HG03565 (cell line): ENCODE results near the gene PLD6.

Experiments used
- ATAC-seq: cut with Tn5 transposase; IDR thresholded peaks from one replicate; pipeline ENCODE4 v1.9.1; 2021; ENCODE audit warnings: mild to moderate bottlenecking, moderate library complexity; ENCODE audit not compliant: unreplicated experiment

The PLD6 gene

DNA sequence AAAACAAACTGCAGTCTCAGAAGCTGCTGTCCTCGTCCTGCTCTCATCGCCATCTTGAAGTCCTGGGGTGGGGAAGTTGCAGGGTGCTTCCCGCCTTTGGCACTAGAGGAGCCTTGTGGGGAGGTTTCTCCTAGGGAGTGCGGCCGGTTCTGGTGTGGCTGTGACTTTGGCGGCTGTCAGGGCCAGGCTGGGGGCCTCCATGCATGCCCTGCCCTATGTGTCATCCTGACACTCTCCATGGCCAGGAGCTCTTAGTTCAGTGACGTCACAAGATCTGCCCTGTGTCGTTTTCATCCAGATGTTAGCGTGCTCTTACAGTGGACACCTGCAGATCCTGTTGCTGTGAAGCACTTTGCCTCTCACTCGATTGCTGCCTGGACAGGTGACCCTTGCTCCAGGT is 49.6 kb downstream of the PLD6 start:
- no peak for ATAC-seq

DNA sequence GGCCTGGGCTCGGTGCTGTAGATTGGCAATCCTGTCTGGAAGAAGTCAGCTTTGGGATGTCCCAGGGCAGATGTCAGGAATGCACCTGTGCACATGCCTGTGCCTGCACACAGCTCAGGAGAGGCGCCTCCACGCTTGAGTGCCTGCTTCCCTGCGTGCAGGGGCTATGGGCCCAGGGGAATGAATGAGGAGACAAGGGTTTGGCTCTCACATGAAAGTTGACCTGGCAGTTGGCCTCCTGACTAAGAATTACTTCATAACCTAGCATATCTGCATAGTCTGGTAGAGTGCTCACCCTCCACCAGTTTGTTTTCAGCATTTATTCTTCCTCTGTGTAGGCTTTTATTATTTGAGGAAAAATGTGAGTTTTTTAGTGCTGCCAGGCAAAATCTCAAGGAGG is 50.0 kb downstream of the PLD6 start:
- no peak for ATAC-seq

DNA sequence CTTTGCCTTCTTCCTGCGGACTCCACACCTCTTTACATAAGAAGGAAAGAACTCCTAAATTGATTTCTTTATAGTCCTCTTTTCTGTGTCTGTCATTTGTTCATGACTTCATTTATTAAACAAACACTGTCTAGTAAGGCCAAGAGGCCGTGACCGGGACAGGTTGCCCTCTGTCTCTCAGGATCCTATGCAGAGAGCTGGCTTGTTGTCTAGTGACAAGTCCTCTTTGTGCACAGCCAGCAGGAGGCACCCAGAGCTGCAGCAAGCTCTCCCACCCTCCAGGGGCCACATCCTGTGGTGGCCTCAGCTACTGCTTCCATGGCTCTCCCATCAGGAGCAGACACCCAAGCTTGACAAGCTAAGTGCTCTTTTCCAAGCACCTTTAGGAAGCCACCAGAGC is 50.6 kb downstream of the PLD6 start:
- no peak for ATAC-seq

DNA sequence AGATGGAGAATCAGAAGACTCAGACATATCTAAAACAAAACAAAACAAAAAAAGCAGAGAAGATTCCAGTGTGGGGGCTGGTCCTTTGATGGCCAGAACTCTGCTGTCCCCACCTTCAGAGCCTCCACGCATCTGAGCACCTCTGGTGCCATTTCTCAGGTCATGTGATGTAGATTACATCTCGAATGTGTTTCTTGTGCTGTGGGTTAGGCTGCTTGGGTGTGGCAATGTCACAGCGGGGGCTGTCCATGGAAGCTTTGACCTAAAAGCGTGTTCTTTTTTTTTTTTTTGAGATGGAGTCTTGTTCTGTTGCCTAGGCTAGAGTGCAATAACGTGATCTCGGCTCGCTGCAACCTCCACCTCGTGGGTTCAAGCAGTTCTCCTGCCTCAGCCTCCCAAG is 51.2 kb downstream of the PLD6 start:
- no peak for ATAC-seq

DNA sequence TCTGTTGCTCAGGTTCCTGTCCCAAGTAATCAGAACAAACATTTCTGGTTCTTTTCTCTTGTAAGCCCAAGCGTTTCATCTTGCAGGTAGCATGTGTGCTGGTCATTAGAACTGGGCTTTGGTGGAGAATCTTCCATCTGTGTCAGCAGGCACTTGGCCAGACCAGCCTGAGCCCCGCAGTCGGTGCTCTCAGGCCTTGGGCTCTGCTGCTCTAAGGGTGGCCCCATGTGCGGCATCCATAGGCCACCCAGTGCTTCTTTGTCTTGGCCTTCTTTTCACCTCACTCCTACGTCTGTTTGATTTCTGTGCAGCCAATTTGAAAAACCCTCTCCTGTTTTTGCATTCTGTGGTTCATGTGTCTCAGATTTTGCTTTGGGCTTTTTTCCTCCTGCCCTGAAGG is 51.6 kb downstream of the PLD6 start:
- no peak for ATAC-seq

DNA sequence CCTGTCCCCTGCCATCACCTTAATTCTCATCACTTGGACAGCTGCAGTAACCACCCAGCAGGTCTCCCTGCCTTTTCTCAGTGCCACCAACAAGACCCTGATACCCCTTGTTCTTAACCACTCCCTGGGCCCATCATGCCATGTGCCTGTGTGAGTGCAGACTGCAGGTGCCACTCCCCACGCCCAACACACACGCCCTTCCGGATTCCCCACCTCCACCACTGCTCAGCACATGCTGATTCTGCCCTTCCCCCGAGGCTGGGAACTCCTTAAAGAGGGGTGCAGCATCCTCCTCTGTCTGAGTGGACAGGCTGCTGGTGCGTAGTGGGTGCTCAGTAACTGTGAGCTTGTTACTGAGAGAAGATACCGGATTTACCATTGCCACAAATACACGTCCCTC is 52.4 kb downstream of the PLD6 start:
- ATAC-seq, result no peak

DNA sequence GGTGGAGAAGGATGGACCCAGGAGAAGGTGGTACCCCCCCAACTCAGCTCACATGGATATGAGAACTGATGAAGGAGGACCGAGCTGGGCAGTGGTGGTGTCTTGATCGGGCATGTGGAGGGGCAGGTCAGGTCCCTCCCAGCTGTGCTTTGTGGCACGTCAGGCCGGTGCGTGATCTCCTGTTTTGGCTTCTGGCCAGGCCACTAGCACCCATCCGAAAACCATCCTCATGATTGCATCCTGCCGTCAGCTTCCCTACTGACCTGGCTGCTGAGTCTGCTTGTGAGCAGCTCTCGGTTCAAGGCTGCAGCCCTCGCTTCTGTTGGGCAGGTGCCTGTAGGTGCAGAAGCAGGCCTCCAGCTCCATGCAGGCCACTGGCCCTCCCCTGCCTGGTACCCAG is 53.1 kb downstream of the PLD6 start:
- no peak for ATAC-seq

DNA sequence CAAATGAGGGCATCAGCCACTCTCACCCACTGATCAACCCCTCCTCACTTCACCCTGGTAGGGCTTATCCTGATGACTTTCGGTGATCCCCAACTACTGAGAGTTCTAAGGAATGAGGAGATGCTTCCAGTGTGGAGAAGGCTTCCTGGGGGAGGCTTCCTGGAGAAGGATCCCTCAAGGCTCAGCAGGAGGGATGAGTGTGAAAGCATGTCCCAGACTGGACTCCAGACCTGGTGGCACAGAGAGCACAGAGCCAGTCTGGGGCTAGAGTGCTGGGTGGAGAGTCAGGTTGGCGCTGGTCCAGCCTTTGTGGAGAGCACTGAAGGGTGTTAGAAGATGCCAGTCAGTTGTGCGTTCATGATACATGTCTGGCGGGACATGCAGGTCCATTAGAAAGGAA is 53.7 kb downstream of the PLD6 start:
- no peak for ATAC-seq

DNA sequence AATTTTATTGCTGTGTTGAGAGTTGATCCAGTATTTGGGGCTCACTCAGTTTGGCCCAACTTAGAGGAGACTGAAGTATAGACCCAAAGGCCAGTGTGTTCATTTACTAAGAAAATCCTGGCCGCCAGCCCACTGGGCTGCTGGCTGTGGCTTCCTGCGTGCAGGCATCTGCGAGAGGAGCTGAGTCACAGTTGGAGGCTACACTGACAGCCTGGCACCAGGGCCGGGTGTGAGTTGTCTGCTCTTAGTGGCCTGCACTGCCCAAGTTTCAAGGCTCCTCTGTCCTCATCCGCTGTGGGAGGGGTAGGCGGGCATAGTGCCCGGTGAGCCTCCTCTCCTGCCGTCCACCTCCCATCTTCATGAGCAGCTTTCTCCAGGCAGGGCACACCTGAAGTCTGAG is 54.2 kb downstream of the PLD6 start:
- no peak for ATAC-seq

DNA sequence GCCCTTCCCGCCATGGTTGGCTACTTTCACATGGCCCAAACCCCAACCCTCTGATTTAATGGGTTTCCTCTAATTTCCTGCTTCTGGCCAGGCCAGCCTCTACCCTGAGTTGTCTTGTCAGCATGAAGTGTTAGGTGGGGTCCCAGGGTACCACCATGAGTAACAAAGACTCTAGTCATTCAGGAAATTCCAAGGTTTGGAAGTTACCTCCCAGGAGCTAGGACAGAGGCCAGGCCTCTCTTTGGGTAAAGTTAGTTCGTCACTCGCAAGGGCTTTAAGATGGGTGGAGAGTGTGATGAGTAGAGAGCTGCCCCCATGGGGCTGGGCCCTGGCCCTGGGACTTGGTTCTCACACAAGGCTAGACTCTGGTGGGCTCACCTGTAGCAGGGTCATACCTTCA is 54.6 kb downstream of the PLD6 start:
- ATAC-seq, result no peak

DNA sequence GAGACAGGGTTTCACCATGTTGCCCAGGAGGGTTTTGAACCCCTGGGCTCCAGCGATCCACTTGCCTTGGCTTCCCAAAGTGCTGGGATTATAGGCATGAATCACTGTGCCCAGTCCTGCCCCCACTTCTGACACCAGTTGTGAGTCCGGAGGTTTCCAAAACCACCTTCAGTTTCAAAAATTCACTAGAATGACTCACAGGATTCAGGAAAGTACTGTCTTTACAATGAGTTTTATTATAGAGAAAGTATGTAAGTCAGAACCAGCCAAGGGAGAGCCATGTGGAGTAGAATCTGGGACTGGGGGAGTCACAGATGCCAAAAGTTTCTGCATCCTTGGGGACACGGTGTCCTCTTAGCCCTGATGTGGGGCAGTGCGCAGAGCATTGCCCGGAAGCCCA is 55.1 kb downstream of the PLD6 start:
- ATAC-seq, result no peak
